ENCODE data around the gene CDK11B. TPM values are rescaled to one million over a fixed set of nuclear protein-coding genes. Genes with fewer than 3 reads are reported as not detected.
A peak's percentile ranks its signal among the peaks of the same experiment; 100 is the strongest.

CDK11B gene
- total and polyA plus RNA-seq, 2 of the 8 experiments (the other 6 are each of a cell fraction or from before 2014, with no cell fraction given): 11.1 to 31.9 TPM

- H4K8ac ChIP-seq (ENCODE audit: extremely low read depth, insufficient read depth, low read length): no peak overlapping the region; the same call in 1 of the 2 replicates
- H4K20me1 ChIP-seq (replicated peaks in 1 of 2; ENCODE audit: control insufficient read depth in 1 of 2, insufficient read depth in 2 of 2, low read length in 2 of 2): peaks cover 0 to 12% of the 10 kb centered on the region in 2 experiments
- peak overlapping the region; percentile 63 to 73 for H3K4me2 ChIP-seq (ENCODE audit: insufficient read depth in 1 of 2, low read depth in 2 of 2, low read length in 2 of 2)
- 0 out of 2 replicates have a peak overlapping the region, but pooled peaks have one; percentile 72 for H2BK15ac ChIP-seq (ENCODE audit: low read length)
- POLR2A ChIA-PET (ENCODE audit: partially characterized antibody): interaction anchor here (0.7 to 4.4 kb wide), 8 partner anchors 10 to 610 kb away, joined by 3 to 34 read pairs (median 5); partner anchors contain the start of gene MIB2
- 14% methylated on average over 50 of the region's 53 CpGs; no CpG with 5 or more reads in 1 of the 2 experiments for WGBS, 2 experiments (ENCODE audit: extremely low coverage in 1 of 2, insufficient coverage in 1 of 2, insufficient read length in 1 of 2, insufficient replicate concordance in 2 of 2, low coverage in 1 of 2, low lambda C conversion rate in 2 of 2, missing lambda C conversion rate in 1 of 2)
- peak overlapping the region; percentile 60 for H3K18ac ChIP-seq (ENCODE audit: extremely low read depth, low read length)
- H3K14ac ChIP-seq (ENCODE audit: insufficient read length): no peak overlapping the region
- H3K56ac ChIP-seq (replicated peaks; ENCODE audit: insufficient read length, low read depth, low read length): no peak overlapping the region
- peak overlapping the region; percentile 33 to 70 (median 44) for H3K4me3 ChIP-seq (ENCODE audit: extremely low read depth in 1 of 4, insufficient read depth in 2 of 4, low read depth in 3 of 4, low read length in 4 of 4)
- CTCF ChIA-PET (ENCODE audit: partially characterized antibody): interaction anchor here (0.8 to 3.8 kb wide), 4 partner anchors 9 to 51 kb away, joined by 3 to 21 read pairs (median 4); no protein-coding TSS in a partner anchor
- peaks cover 8 to 23% (median 14%) of the 10 kb centered on the region in 4 experiments; a peak in 6 of 7 replicates for H3K27me3 ChIP-seq (replicated peaks in 1 of 4; ENCODE audit: control insufficient read depth in 3 of 4, extremely low read depth in 1 of 4, insufficient read depth in 3 of 4, low read length in 3 of 4)
- H3K36me3 ChIP-seq (ENCODE audit: control insufficient read depth in 2 of 4, insufficient read depth in 4 of 4, low read length in 3 of 4): no peaks in the 10 kb centered on the region
- H3K4me1 ChIP-seq (replicated peaks in 1 of 4; ENCODE audit: control insufficient read depth in 3 of 4, insufficient read depth in 4 of 4, low read length in 3 of 4): peaks cover 0 to 6% (median 2%) of the 10 kb centered on the region in 4 experiments; a peak in 4 of 7 replicates
- H4K5ac ChIP-seq (ENCODE audit: insufficient read length, low read depth, low read length): no peak overlapping the region
- no peak overlapping the region for H2AFZ ChIP-seq (ENCODE audit: low read length)
- peak overlapping the region in 3 of 4 experiments; percentile 13 to 67 (median 23); a peak in 4 of 7 replicates for H3K9ac ChIP-seq (replicated peaks in 1 of 4; ENCODE audit: extremely low read depth in 1 of 4, low read depth in 3 of 4, low read length in 3 of 4)
- no peak for FAIRE-seq
- peaks cover 9% of the 10 kb centered on the region; the same call in 1 of the 2 replicates for H3K23me2 ChIP-seq (ENCODE audit: low read depth, low read length)
- no peak overlapping the region for H2BK120ac ChIP-seq (replicated peaks; ENCODE audit: low read depth, low read length)
- peak in 1 of 2 experiments; percentile 83 for DNase-seq (ENCODE audit: low read depth in 1 of 2, low spot score in 2 of 2)
- no peak overlapping the region for H3K27ac ChIP-seq (ENCODE audit: low read depth, low read length)
- no peaks in the 10 kb centered on the region for H3K79me2 ChIP-seq (ENCODE audit: control insufficient read depth in 1 of 2, insufficient read depth in 2 of 2, low read length in 2 of 2)
- H3K79me1 ChIP-seq (ENCODE audit: low read depth, low read length): no peaks in the 10 kb centered on the region
- H4K91ac ChIP-seq (replicated peaks; ENCODE audit: insufficient read length, low read length): no peak overlapping the region
- no peak overlapping the region for H3K4ac ChIP-seq (replicated peaks; ENCODE audit: insufficient read length, low read depth, low read length)
- H3K23ac ChIP-seq (ENCODE audit: insufficient read length): no peak overlapping the region
- no peak overlapping the region for H2BK20ac ChIP-seq (ENCODE audit: low read length)
- H2BK12ac ChIP-seq (ENCODE audit: low read depth, low read length): 0 out of 2 replicates have a peak overlapping the region, but pooled peaks have one; percentile 75
- no peak overlapping the region for H2AK5ac ChIP-seq (ENCODE audit: low read depth, low read length)
- H2BK5ac ChIP-seq (ENCODE audit: low read depth, low read length): 0 out of 2 replicates have a peak overlapping the region, but pooled peaks have one; percentile 52
- no peaks in the 10 kb centered on the region for H3K9me3 ChIP-seq (ENCODE audit: insufficient read depth in 2 of 2, low read depth in 1 of 2, low read length in 1 of 2)
- TF ChIP-seq NANOG (IDR thresholded peaks at IDR 0.05; ENCODE audit: insufficient read depth, low read depth, low read length, poor library complexity, severe bottlenecking) (no peak), EP300 (IDR thresholded peaks at IDR 0.05; ENCODE audit: borderline replicate concordance in 1 of 2, low read depth in 2 of 2, low read length in 2 of 2) (no peak), HDAC2 (IDR thresholded peaks at IDR 0.05; ENCODE audit: borderline replicate concordance in 1 of 2, low read depth in 2 of 2, low read length in 2 of 2) (peak in 1 of 2 experiments; percentile 69; a peak in 1 of 4 replicates), CEBPB (IDR thresholded peaks at IDR 0.05; ENCODE audit: low read depth, low read length) (no peak), GTF2F1 (IDR thresholded peaks at IDR 0.05; ENCODE audit: borderline replicate concordance, low read depth, low read length) (no peak), RBBP5 (IDR thresholded peaks at IDR 0.05; ENCODE audit: borderline replicate concordance, low read depth, low read length) (peak; percentile 43; the same call in 1 of the 2 replicates), KDM5A (IDR thresholded peaks at IDR 0.05; ENCODE audit: low read length) (no peak), BACH1 (IDR thresholded peaks at IDR 0.05; ENCODE audit: low read length) (no peak), TEAD4 (IDR thresholded peaks at IDR 0.05; ENCODE audit: low read depth, low read length) (no peak), SRF (IDR thresholded peaks at IDR 0.05; ENCODE audit: low read depth, low read length) (no peak), CHD1 (IDR thresholded peaks at IDR 0.05; ENCODE audit: low read depth, low read length) (no peak)
Observed at GRCh38 chr1:1628754-1629429, 29.9 kb downstream of the CDK11B start.
